Measurements from ENCODE around the gene ATP11A. TPM values are rescaled to one million over a fixed set of nuclear protein-coding genes. Genes with fewer than 3 reads are reported as not detected.

ATP11A gene
- total and polyA plus RNA-seq, 2 donors (not counting 3 experiments of a cell fraction or from before 2014, with no cell fraction given) = 16.5 to 88.1 TPM

DNA sequence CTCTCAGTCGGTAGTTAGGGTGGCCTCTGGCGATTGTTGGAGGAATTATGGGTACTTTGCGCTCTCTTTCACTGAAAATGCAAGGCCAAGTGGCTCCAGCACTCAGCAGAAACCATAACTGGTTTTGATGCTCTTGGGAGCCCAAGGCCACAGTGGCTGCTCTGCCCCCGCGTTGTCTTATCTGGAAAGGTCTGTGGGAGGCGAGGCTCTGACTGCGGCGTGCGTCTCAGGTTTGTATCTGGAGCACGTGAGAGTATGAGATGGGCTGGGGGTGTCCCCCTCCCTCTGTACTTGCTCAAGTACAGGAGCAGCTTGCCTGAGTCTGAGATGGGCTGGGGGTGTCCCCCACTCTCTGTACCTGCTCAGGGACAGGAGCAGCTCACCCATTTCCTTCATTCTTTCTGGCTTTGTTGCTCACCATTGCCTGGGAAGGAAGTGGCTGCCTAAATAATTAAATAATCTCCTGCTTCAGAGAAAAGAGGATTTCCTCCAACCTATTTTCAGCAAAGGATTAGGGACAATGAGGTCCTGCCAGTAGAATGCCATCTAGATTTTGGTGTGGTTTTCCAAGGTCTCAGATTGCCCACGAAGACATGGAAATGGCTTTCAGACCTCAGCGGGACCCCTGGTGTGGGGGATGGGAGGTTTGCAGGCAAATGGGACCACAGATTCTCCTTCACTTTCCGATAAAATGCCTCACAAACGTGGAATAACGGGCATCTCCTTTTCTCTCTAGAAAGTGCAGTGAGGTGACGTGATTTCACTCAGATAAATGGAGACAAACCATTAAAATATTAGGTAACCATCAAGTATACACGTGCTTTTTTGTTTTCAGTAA lies 14.7 kb downstream of the ATP11A start:
- intact Hi-C loops (cut with micrococcal nuclease) (no loop called here), dilution Hi-C loops (cut with MboI; ENCODE audit: extremely low pct_ligation_motif_present, low sequenced_read_pairs) (no loop called here)
- Histone ChIP-seq H2AFZ (ENCODE audit: low read depth, low read length) (no peak overlapping the region), H3K36me3 (ENCODE audit: control insufficient read depth in 2 of 2, extremely low read depth in 1 of 2, insufficient read depth in 2 of 2, low read length in 2 of 2) (no peaks in the 10 kb centered on the region), H3K4me2 (ENCODE audit: insufficient read depth, low read length) (peak overlapping the region; percentile 1), H3K9me3 (replicated peaks; ENCODE audit: control insufficient read depth, insufficient read depth, low read length) (no peaks in the 10 kb centered on the region), H3K9me1 (replicated peaks; ENCODE audit: control insufficient read depth, extremely low read depth, insufficient read depth, low read length) (no peaks in the 10 kb centered on the region), H3K79me2 (ENCODE audit: control insufficient read depth, insufficient read depth, low read length) (peaks cover 59% of the 10 kb centered on the region), H3K4me3 (replicated peaks in 1 of 3; ENCODE audit: insufficient read depth in 1 of 3, low read depth in 1 of 3, low read length in 3 of 3) (no peak overlapping the region), H3K4me1 (ENCODE audit: control insufficient read depth, extremely low read depth, insufficient read depth, low read length) (peaks cover 15% of the 10 kb centered on the region), H3K27ac (ENCODE audit: insufficient read depth, low read depth, low read length) (no peak overlapping the region), H3K9ac (replicated peaks; ENCODE audit: extremely low read depth, insufficient read depth, low read length) (no peak overlapping the region), H3K27me3 (ENCODE audit: control insufficient read depth in 2 of 2, insufficient read depth in 2 of 2, low read length in 2 of 2) (no peaks in the 10 kb centered on the region), H4K20me1 (replicated peaks; ENCODE audit: control insufficient read depth, extremely low read depth, insufficient read depth, low read length) (no peaks in the 10 kb centered on the region)
- CTCF ChIA-PET = no interaction called here
- TF ChIP-seq, protein P1, sequence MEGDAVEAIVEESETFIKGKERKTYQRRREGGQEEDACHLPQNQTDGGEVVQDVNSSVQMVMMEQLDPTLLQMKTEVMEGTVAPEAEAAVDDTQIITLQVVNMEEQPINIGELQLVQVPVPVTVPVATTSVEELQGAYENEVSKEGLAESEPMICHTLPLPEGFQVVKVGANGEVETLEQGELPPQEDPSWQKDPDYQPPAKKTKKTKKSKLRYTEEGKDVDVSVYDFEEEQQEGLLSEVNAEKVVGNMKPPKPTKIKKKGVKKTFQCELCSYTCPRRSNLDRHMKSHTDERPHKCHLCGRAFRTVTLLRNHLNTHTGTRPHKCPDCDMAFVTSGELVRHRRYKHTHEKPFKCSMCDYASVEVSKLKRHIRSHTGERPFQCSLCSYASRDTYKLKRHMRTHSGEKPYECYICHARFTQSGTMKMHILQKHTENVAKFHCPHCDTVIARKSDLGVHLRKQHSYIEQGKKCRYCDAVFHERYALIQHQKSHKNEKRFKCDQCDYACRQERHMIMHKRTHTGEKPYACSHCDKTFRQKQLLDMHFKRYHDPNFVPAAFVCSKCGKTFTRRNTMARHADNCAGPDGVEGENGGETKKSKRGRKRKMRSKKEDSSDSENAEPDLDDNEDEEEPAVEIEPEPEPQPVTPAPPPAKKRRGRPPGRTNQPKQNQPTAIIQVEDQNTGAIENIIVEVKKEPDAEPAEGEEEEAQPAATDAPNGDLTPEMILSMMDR (IDR thresholded peaks at IDR 0.05; ENCODE audit: extremely low read depth in 1 of 2, insufficient read depth in 1 of 2, low read depth in 1 of 2, low read length in 2 of 2) = no peak
- TF ChIP-seq GATA2 (IDR thresholded peaks at IDR 0.05; ENCODE audit: insufficient read depth, insufficient read length, low read depth, low read length) (no peak), FOS (IDR thresholded peaks at IDR 0.05; ENCODE audit: borderline replicate concordance, insufficient read depth, low read length) (no peak), POLR2A (IDR thresholded peaks at IDR 0.05; ENCODE audit: low read depth, low read length) (no peak), POLR2AphosphoS5 (IDR thresholded peaks at IDR 0.05; ENCODE audit: insufficient read depth, low read depth, low read length) (no peak), JUN (IDR thresholded peaks at IDR 0.05; ENCODE audit: borderline replicate concordance, insufficient read depth, insufficient read length, low read depth) (no peak), EZH2 (IDR thresholded peaks at IDR 0.05; ENCODE audit: borderline replicate concordance, low read depth, low read length, severe bottlenecking) (no peak), MYC (IDR thresholded peaks at IDR 0.05; ENCODE audit: low read depth, low read length) (no peak)
- TF ChIP-seq, protein P2, sequence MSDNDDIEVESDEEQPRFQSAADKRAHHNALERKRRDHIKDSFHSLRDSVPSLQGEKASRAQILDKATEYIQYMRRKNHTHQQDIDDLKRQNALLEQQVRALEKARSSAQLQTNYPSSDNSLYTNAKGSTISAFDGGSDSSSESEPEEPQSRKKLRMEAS (IDR thresholded peaks at IDR 0.05; ENCODE audit: insufficient read depth, insufficient read length) = no peak
- POLR2A ChIA-PET = no interaction called here
- DNase-seq (ENCODE audit: low read depth, low spot score) = peak; percentile 41
- BruUV-seq (replicated peaks) = no TSS peak
- peak; percentile 67 for FAIRE-seq

All from endothelial cell of umbilical vein (primary cell).